Measurements from ENCODE around the gene RAB3A.

GRCh38 chr19:18160493-18160970, 43.3 kb downstream of the RAB3A start:
- TF ChIP-seq CTCF (IDR thresholded peaks at IDR 0.05; ENCODE audit: insufficient read depth, low read length, poor library complexity, severe bottlenecking), result no peak
- TF ChIP-seq EZH2phosphoT487 (conservative IDR thresholded peaks at IDR 0.05; ENCODE audit: low read length), result no peak
